ENCODE results near the gene FADS6. TPM values are rescaled to one million over a fixed set of nuclear protein-coding genes. Genes with fewer than 3 reads are reported as not detected.

The FADS6 gene
- total and polyA plus RNA-seq, 2 of the 13 experiments (the other 11 are each of a cell fraction or from before 2014, with no cell fraction given): 0.11 TPM

GRCh38 chr17:74872313-74873036 lies 21.0 kb downstream of the FADS6 start, which contains the start of gene FDXR (continued):
- TF ChIP-seq THRA (CRISPR knock-in tag; IDR thresholded peaks at IDR 0.05; ENCODE audit: borderline replicate concordance) (peak; percentile 77), SOX6 (IDR thresholded peaks at IDR 0.05) (no peak), SOX6 (CRISPR knock-in tag; IDR thresholded peaks at IDR 0.05) (peak; percentile 70), ZGPAT (CRISPR knock-in tag; IDR thresholded peaks at IDR 0.05) (peak; percentile 81; the same call in 1 of the 2 replicates), ZNF205 (CRISPR knock-in tag; IDR thresholded peaks at IDR 0.05) (peak; percentile 85), ZNF207 (IDR thresholded peaks at IDR 0.05; ENCODE audit: borderline replicate concordance) (no peak), ZNF883 (CRISPR knock-in tag; IDR thresholded peaks at IDR 0.05; ENCODE audit: not compliant biosample characterization) (peak; percentile 89), HINFP (CRISPR knock-in tag; IDR thresholded peaks at IDR 0.05; ENCODE audit: low read depth) (peak; percentile 65; the same call in 1 of the 2 replicates), ZMYM3 (CRISPR knock-in tag; IDR thresholded peaks at IDR 0.05) (peak; percentile 63; the same call in 1 of the 2 replicates), HNRNPK (IDR thresholded peaks at IDR 0.05; ENCODE audit: low read depth, low read length, poor library complexity, severe bottlenecking) (peak; percentile 45), NFKB2 (CRISPR knock-in tag; IDR thresholded peaks at IDR 0.05; ENCODE audit: borderline replicate concordance) (peak; percentile 75), AGO1 (IDR thresholded peaks at IDR 0.05; ENCODE audit: low read depth, low read length, poor library complexity, severe bottlenecking) (no peak), REST (IDR thresholded peaks at IDR 0.05; ENCODE audit: borderline replicate concordance in 1 of 2, low read depth in 1 of 2, low read length in 2 of 2) (peak in 1 of 2 experiments; percentile 79; a peak in 1 of 4 replicates), FOXO1 (CRISPR knock-in tag; IDR thresholded peaks at IDR 0.05) (peak; percentile 74; the same call in 1 of the 2 replicates), SMARCE1 (IDR thresholded peaks at IDR 0.05; ENCODE audit: borderline replicate concordance) (no peak), GMEB1 (CRISPR knock-in tag; IDR thresholded peaks at IDR 0.05; ENCODE audit: borderline replicate concordance) (peak; percentile 40), ZSCAN22 (CRISPR knock-in tag; IDR thresholded peaks at IDR 0.05) (no peak), ZBTB38 (CRISPR knock-in tag; IDR thresholded peaks at IDR 0.05) (peak; percentile 77; the same call in 1 of the 2 replicates), HMG20A (CRISPR knock-in tag; IDR thresholded peaks at IDR 0.05; ENCODE audit: borderline replicate concordance) (no peak; the same call in 1 of the 2 replicates)
